ENCODE measurements around the gene CPNE4. TPM values are rescaled to one million over a fixed set of nuclear protein-coding genes. Genes with fewer than 3 reads are reported as not detected.

The CPNE4 gene
- total RNA-seq, 4 donors from 2014 or later: 0.79 TPM; not detected in 3

DNA sequence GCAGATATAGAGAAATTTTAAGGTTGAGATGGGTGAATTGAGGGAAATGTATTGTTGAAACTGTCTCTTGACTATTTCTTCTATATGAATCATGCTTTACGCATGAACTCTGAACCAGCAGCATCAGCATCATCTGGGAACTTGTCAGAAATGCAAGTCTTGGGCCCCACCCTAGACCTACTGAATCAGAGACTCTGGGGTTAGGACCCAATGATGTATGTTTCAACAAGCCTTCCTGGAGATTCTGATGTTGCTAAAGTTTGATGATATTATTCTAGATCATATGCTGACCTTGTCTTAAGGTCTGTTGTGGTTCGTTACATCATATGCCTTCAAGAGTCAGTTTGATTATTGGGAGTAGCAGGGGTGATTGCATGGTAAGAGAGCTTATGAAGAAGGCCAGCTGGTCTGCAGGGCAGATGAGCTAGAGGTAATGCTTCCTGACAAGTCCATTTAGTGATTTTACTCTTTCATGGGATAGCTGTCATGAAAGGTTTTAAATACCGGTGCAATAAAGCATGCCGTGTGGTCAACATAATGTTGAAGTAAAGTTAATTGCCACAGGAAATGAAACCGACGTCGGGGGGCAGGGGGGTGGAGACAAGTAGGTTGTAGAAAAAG is 379.6 kb downstream of the CPNE4 start:
- TF ChIP-seq, protein P1, sequence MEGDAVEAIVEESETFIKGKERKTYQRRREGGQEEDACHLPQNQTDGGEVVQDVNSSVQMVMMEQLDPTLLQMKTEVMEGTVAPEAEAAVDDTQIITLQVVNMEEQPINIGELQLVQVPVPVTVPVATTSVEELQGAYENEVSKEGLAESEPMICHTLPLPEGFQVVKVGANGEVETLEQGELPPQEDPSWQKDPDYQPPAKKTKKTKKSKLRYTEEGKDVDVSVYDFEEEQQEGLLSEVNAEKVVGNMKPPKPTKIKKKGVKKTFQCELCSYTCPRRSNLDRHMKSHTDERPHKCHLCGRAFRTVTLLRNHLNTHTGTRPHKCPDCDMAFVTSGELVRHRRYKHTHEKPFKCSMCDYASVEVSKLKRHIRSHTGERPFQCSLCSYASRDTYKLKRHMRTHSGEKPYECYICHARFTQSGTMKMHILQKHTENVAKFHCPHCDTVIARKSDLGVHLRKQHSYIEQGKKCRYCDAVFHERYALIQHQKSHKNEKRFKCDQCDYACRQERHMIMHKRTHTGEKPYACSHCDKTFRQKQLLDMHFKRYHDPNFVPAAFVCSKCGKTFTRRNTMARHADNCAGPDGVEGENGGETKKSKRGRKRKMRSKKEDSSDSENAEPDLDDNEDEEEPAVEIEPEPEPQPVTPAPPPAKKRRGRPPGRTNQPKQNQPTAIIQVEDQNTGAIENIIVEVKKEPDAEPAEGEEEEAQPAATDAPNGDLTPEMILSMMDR (IDR thresholded peaks at IDR 0.05): no peak
- DNase-seq (ENCODE audit: low spot score) (no peak), ATAC-seq (ENCODE audit: low FRiP score) (no peak)

DNA sequence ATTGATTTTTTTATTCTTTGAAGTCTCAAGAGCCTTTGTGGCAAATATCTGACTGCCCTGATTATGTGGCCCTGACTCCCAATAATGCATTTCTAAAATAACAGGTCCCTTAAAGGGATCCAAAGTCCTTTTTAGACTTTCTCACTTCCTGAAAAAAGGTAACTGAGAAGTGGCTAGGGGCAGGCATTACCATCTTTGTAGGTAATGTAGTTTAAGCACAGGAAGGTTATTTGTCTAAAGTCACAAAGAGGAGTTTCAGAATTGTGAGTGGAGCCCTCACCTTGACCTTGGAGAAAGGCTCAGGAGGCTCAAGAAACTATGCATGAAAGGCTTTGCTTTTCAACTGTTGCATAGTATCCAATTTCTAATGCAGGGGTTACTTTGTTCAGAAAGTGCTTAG is 389.2 kb downstream of the CPNE4 start:
- ATAC-seq (ENCODE audit: low FRiP score): no peak
- TF ChIP-seq, protein P1 (IDR thresholded peaks at IDR 0.05): no peak
- DNase-seq (ENCODE audit: low spot score): no peak

DNA sequence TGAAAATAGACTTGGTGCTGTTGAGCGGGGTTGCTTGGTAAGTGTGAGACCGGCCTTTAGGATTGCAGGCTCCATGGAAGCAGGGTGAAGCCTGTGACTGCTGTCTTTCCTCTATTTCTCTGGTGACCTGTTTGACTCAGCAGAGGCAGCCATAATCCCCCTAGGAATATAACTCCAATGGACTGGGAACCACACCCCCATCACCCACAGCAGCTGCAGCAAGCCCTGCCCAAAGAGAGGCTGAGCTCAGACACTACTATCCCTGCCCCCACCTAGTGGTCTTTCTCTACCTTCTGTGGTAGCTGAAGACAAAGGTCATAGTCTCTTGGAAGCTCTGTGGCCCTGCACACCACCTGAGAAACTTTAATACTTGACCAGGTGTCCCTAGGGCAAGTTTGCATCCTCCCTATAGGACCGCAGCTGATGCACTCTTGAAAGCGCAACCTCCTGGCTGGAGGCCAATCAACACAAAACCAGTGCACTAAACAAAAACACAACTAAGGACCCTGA is 398.5 kb downstream of the CPNE4 start:
- ATAC-seq (ENCODE audit: low FRiP score): no peak
- TF ChIP-seq, protein P1 (IDR thresholded peaks at IDR 0.05): no peak
- no peak for DNase-seq (ENCODE audit: low spot score)

DNA sequence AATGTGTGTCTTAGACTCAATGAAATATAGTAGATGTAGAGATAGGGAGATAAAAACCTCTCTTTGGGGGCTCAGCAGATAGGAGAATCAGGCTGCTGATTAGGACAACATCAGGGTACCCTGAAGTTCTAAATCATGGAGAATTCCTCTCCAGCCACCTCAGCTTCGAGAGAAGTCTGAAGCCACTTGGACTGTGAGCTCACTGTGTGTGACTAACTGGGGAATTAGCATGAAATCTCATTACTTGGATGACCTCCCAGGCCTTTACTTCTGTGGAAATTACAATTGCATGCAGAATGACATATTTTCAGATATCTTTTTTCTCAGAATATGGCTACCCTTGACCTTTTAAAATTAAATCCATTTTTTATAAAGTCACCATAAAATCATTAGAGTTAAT is 404.0 kb downstream of the CPNE4 start:
- DNase-seq (ENCODE audit: low spot score) (no peak), ATAC-seq (ENCODE audit: low FRiP score) (no peak)
- TF ChIP-seq, protein P1 (IDR thresholded peaks at IDR 0.05): no peak

DNA sequence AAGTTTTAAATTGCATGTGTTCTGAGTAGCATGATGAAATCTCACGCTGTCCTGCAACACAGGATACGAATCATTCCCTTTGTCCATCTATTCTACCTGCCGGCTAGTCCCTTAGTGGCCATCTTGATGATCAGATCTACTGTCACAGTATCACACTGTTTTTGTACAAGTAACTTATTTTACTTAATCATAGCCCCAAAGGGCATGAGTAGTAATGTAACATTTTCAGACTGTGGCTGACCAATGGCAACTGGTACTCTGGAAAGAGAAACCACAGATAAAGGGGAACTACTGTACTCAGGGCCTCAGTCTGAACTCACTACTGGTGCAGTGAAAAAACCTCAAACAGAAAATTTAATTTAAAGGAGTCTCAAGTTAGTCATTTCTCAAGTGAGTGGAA is 404.7 kb downstream of the CPNE4 start:
- ATAC-seq (ENCODE audit: low FRiP score) (no peak), DNase-seq (ENCODE audit: low spot score) (no peak)
- TF ChIP-seq, protein P1 (IDR thresholded peaks at IDR 0.05): no peak

DNA sequence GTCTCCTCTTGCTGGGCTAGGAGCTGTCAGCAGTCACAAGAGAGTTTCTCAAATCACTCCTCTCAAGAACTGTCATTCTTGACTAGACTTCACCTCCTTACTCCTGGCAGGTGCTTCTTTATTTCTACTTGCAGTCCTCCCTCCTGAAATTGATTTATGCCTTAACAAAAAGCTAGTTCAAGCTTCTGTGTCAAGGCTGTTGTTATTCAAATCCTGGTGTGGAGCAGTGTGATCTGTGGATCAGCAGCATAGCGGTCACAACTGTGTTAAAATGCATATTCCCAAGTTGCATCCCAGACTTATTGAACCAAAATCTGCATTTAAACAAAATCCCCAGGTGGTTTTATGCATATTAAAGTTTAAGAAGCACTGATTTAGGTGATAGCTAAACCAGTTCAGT is 411.4 kb downstream of the CPNE4 start:
- TF ChIP-seq, protein P1 (IDR thresholded peaks at IDR 0.05): no peak

DNA sequence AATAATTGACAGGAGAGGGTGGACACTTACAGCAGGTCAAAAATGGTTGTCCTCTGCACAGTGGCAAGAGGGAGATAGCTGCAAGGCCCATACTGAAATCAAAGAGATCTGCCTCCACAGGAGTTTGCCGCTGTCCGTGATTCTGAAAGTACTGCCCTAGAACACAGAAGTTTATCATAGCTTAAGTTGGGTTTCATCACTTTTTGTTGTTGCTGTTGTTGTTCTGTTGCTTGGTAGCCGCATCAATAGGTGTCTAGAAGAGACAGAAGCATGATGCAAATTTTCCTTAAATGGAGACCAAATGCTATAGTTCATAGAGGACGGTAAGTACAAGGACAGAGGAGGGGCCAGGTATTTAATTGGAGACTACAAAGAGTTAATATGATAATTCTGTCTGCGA is 412.1 kb downstream of the CPNE4 start:
- TF ChIP-seq, protein P1 (IDR thresholded peaks at IDR 0.05): no peak
- DNase-seq (ENCODE audit: low spot score): no peak

More for the DNA sequence above, 411.4 kb downstream of the CPNE4 start:
- DNase-seq (ENCODE audit: low spot score): no peak
- ATAC-seq (ENCODE audit: low FRiP score): no peak

More for the DNA sequence above, 412.1 kb downstream of the CPNE4 start:
- no peak for ATAC-seq (ENCODE audit: low FRiP score)
